HG02852 (cell line): ENCODE measurements around the gene FRAT2.

Source experiments
- ATAC-seq: cut with Tn5 transposase; IDR thresholded peaks from one replicate; pipeline ENCODE4 v1.9.1; 2021; ENCODE audit warnings: mild to moderate bottlenecking, moderate library complexity; ENCODE audit not compliant: unreplicated experiment

Gene FRAT2

GRCh38 chr10:97334370-97335175 is at the start of gene FRAT2:
TSS of gene FRAT2 (minus strand) at chr10:97334729. CDS start at chr10:97334572, 157 bp downstream.
- ATAC-seq, result peak; percentile 84

- ATAC-seq, result no peak
Measured at GRCh38 chr10:97384156-97384555, 49.6 kb upstream of the FRAT2 start.

- no peak for ATAC-seq
Measured at GRCh38 chr10:97383159-97383558, 48.6 kb upstream of the FRAT2 start.

GRCh38 chr10:97381626-97382025 is 47.1 kb upstream of the FRAT2 start:
- ATAC-seq, result no peak

GRCh38 chr10:97380516-97380915 is 46.0 kb upstream of the FRAT2 start:
- ATAC-seq, result no peak

GRCh38 chr10:97378933-97379921 is 44.7 kb upstream of the FRAT2 start:
- ATAC-seq, result no peak

GRCh38 chr10:97376413-97376812 is 41.9 kb upstream of the FRAT2 start:
- no peak for ATAC-seq

- ATAC-seq, result no peak
Measured at GRCh38 chr10:97373456-97373855, 38.9 kb upstream of the FRAT2 start.

GRCh38 chr10:97372233-97372875 is 37.8 kb upstream of the FRAT2 start:
- ATAC-seq, result no peak

- no peak for ATAC-seq
Measured at GRCh38 chr10:97371696-97372095, 37.2 kb upstream of the FRAT2 start.

GRCh38 chr10:97367126-97367649 is 32.7 kb upstream of the FRAT2 start:
- no peak for ATAC-seq

GRCh38 chr10:97366572-97366971 is 32.0 kb upstream of the FRAT2 start:
- no peak for ATAC-seq

GRCh38 chr10:97365761-97366351 is 31.3 kb upstream of the FRAT2 start:
- ATAC-seq, result no peak

GRCh38 chr10:97363071-97363470 is 28.5 kb upstream of the FRAT2 start:
- ATAC-seq, result no peak

GRCh38 chr10:97362310-97363033 is 27.9 kb upstream of the FRAT2 start:
- ATAC-seq, result no peak

- no peak for ATAC-seq
Measured at GRCh38 chr10:97361537-97361901, 27.0 kb upstream of the FRAT2 start.

GRCh38 chr10:97360705-97361536 is 26.4 kb upstream of the FRAT2 start:
- no peak for ATAC-seq

- ATAC-seq, result no peak
Measured at GRCh38 chr10:97358781-97359180, 24.3 kb upstream of the FRAT2 start.

GRCh38 chr10:97358349-97358748 is 23.8 kb upstream of the FRAT2 start:
- ATAC-seq, result no peak
